Kidney epithelial cell (primary cell): Measurements from ENCODE around the gene DRICH1. TPM values are rescaled to one million over a fixed set of nuclear protein-coding genes. Genes with fewer than 3 reads are reported as not detected.

Experiments
- DNase-seq: peaks from one replicate; pipeline ENCODE4 v3.0.0-alpha.2; 2010; ENCODE audit warnings: low read depth
- H3K27me3 ChIP-seq: 2 replicates; pipeline ENCODE4 v1.6.0; 2011; ENCODE audit warnings: low read length; ENCODE audit not compliant: control insufficient read depth, insufficient read depth
- H3K36me3 ChIP-seq: 2 replicates; pipeline ENCODE4 v1.5.1; 2011; ENCODE audit warnings: low read length; ENCODE audit not compliant: control insufficient read depth, insufficient read depth
- H3K4me3 ChIP-seq: 2 replicates; pipeline ENCODE4 v1.5.1; 2011; ENCODE audit warnings: low read depth, mild to moderate bottlenecking, control low read depth, low read length
- total RNA-seq: library from RNA; depleted of rRNA; stranded (reverse); fragments of >200 nt; gene quantifications from 2 replicates; pipeline ENCODE4 v1.2.3, GENCODE V29; 2015
- TF ChIP-seq, protein P1 (sequence below): IDR thresholded peaks from 2 replicates; pipeline ENCODE4 v1.5.1; 2011; ENCODE audit warnings: mild to moderate bottlenecking, moderate library complexity, low read length, control low read depth, inconsistent platforms; ENCODE audit not compliant: insufficient read depth, poor library complexity, severe bottlenecking

Gene DRICH1
- total RNA-seq, 1 donor from 2014 or later: not detected

DNA sequence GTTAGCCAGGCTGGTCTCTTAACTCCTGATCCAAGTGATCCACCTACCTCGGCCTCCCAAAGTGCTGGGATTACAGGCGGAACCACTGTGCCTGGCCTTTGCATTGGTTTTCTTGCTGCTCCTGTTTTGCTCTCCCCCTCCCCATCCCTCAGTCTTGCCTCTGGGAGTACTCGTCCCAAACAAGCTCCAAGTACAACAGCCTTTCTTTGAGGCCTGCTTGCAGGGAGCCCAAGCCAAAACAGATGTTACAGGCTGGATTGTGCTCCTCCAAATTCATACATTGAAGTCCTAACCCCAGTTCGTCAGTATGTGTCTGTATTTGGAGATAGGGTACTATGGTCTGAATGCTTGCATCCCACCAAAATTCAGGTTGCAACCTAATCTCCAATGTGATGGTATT is 60.6 kb downstream of the DRICH1 start:
- no peak for DNase-seq
- TF ChIP-seq, protein P1, sequence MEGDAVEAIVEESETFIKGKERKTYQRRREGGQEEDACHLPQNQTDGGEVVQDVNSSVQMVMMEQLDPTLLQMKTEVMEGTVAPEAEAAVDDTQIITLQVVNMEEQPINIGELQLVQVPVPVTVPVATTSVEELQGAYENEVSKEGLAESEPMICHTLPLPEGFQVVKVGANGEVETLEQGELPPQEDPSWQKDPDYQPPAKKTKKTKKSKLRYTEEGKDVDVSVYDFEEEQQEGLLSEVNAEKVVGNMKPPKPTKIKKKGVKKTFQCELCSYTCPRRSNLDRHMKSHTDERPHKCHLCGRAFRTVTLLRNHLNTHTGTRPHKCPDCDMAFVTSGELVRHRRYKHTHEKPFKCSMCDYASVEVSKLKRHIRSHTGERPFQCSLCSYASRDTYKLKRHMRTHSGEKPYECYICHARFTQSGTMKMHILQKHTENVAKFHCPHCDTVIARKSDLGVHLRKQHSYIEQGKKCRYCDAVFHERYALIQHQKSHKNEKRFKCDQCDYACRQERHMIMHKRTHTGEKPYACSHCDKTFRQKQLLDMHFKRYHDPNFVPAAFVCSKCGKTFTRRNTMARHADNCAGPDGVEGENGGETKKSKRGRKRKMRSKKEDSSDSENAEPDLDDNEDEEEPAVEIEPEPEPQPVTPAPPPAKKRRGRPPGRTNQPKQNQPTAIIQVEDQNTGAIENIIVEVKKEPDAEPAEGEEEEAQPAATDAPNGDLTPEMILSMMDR: no peak
- H3K36me3 ChIP-seq: no peaks in the 10 kb centered on the region
- H3K4me3 ChIP-seq: no peak overlapping the region
- peaks cover 15% of the 10 kb centered on the region for H3K27me3 ChIP-seq

DNA sequence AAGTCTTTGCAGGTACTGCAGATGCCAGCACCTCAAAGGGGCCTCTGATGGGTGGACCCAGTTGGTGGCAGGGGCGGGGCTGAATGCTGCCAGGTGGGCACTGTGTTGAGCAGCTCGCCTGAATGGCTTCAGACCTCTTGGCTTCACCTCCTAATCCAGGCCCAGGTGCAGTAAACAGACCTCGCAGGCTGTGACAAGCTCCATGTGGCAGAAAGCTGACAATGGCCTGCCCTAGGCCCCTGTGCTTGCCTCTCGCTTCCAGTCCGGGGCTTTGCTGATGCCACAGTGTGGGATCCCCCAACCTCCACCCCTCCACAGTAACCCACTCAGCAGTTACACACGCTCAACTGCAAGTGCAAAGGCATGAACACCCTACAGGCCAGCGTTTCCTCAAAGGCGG is 61.4 kb downstream of the DRICH1 start:
- TF ChIP-seq, protein P1: no peak
- Histone ChIP-seq H3K27me3 (peaks cover 23% of the 10 kb centered on the region), H3K36me3 (no peaks in the 10 kb centered on the region), H3K4me3 (no peak overlapping the region)
- DNase-seq: no peak

DNA sequence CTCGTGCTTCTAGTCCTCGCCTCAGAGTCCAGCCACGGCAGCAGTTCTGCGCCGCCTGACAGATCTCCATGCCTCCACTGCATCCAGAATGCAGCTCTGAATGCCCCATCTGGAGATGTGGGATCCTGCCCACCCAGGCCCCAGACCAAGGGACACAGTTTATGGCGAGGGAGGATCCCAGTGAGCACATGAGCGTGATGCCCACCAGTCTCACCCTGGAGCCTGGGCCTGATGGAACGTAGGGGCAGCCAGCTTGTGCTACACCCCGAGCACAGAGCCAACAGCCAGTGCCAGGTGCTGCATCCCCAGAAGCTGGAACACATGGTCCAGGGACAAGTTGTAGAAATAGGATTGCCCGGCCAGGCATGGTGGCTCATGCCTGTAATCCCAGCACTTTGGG is 62.4 kb downstream of the DRICH1 start:
- DNase-seq: no peak
- TF ChIP-seq, protein P1: no peak
- H3K27me3 ChIP-seq: peaks cover 31% of the 10 kb centered on the region
- H3K36me3 ChIP-seq: no peaks in the 10 kb centered on the region
- no peak overlapping the region for H3K4me3 ChIP-seq

DNA sequence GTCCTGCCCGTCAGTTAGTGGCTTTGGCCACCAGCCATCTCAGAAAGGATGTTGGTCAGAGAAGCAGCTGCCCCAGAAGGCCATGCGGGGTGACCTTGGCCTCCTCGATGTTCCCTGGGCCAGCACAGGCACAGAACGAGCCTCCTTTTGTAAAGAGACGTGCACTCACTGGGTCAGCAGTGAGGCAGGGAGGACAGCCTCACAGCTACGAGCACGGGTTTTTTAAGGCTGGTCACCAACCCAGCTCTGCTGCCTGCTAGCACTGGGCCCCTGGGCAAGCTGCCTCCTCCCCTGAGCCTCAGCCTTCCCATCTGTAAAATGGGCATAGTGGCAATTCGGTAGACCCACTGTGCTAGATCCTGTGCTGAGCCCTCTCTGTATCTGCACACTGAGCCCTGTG is 62.8 kb downstream of the DRICH1 start:
- TF ChIP-seq, protein P1: no peak

DNA sequence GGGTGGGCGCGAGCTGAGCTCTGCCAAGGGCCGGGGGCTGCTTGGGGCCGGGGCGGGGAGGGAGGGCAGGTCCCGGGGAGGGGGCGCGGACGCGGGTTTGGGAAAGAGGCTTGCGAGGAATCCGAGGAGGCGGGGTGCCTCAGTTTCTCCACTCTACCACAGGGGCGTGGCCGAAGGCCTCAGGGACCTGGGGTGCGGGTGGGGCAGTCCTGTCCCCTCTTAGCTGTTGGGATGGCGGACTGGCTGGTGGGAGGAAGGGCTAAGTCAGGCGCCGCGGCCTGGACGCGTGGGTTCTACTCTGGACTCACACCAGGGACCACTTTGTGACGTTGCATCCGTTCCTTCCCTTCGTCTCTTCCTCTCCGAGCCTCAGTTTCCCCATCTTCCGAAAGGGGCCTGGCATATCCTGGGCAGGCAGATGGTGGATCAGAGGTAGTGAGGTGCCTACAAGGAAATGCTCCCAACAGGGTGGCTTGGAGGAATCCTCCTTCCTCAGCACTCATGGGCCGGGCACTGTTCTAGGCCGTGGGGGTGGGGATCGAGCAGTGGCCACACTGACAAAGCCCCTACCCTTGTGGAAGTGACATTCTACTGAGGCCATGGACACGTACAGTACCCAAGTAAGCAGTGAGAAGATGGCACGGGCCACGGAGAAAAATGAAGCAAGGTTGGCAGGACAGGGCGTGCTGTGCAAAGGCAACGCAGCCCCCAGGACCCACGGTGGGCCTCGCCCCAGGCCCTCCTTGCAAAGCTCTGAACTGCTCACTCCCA is 65.2 kb downstream of the DRICH1 start:
- Histone ChIP-seq H3K27me3 (peaks cover 39% of the 10 kb centered on the region), H3K36me3 (no peaks in the 10 kb centered on the region), H3K4me3 (no peak overlapping the region)
- DNase-seq: no peak
- TF ChIP-seq, protein P1: no peak

More for the DNA sequence above, 62.8 kb downstream of the DRICH1 start:
- no peaks in the 10 kb centered on the region for H3K36me3 ChIP-seq
- H3K4me3 ChIP-seq: no peak overlapping the region
- no peak for DNase-seq
- peaks cover 33% of the 10 kb centered on the region for H3K27me3 ChIP-seq
